ENCODE data around the gene TRPV3. TPM values are rescaled to one million over a fixed set of nuclear protein-coding genes. Genes with fewer than 3 reads are reported as not detected.
"Not testable (repeated sequence)": the region's sequence is repeated elsewhere in the genome, so short reads cannot be mapped to it uniquely, and the experiment has no call there.

The TRPV3 gene
- total and polyA plus RNA-seq, 2 donors: 0.80 to 5.1 TPM

DNA sequence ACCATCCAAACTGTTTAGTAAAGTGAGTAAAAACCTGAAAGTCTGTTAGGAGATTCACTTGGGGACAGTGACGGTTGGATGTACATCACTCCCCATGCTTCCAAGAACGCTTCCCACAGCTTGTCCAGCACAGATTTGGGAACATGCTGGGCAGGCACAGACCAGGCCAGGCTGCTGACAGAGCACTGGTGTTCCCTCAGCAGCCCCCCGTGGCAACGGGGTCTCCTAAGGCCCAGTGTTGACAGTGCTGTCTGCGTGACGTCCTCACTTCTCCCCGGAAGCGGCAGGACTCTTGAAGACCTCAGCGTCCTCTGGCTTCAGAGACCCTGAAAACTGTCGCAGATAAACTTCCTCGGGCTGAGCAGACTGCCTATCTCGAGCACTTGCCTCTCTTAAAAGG lies 8.9 kb upstream of the TRPV3 start:
- H3K27ac ChIP-seq (ENCODE audit: low read depth): no peak overlapping the region
- no peak for DNase-seq (ENCODE audit: extremely low spot score)
- WGBS: 94% methylated on average over 12 of the region's 12 CpGs

GRCh38 chr17:3565143-3565542 lies 7.5 kb upstream of the TRPV3 start:
- WGBS: 86% methylated on average over 4 of the region's 4 CpGs
- Histone ChIP-seq H3K4me1 (ENCODE audit: insufficient read depth) (no peaks in the 10 kb centered on the region), H3K27ac (ENCODE audit: low read depth) (no peak overlapping the region), H3K36me3 (ENCODE audit: insufficient read depth) (peaks cover 3% of the 10 kb centered on the region), H3K4me3 (ENCODE audit: low read depth, low read length) (no peak overlapping the region)
- DNase-seq (ENCODE audit: extremely low spot score): no peak

More for the DNA sequence above, 8.9 kb upstream of the TRPV3 start:
- H3K4me1 ChIP-seq (ENCODE audit: insufficient read depth): no peaks in the 10 kb centered on the region
- H3K4me3 ChIP-seq (ENCODE audit: low read depth, low read length): no peak overlapping the region
- H3K36me3 ChIP-seq (ENCODE audit: insufficient read depth): peaks cover 3% of the 10 kb centered on the region

DNA sequence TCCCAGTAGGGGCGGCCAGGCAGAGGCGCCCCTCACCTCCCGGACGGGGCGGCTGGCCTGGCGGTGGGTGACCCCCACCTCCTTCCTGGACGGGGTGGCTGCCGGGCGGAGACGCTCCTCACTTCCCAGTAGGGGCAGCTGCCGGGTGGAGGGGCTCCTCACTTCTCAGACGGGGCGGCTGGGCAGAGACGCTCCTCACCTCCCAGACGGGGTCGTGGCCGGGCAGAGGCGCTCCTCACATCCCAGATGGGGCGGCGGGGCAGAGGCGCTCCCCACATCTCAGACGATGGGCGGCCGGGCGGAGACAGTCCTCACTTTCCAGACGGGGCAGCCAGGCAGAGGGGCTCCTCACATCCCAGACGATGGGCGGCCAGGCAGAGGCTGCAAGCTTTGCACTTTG lies 6.6 kb upstream of the TRPV3 start:
- WGBS: 93% methylated on average over 28 of the region's 28 CpGs

GRCh38 chr17:3559270-3559645 lies 1.6 kb upstream of the TRPV3 start:
- no peak overlapping the region for H3K4me3 ChIP-seq (ENCODE audit: low read depth, low read length)
- no peak overlapping the region for H3K27ac ChIP-seq (ENCODE audit: low read depth)
- no peak for DNase-seq (ENCODE audit: extremely low spot score)
- H3K4me1 ChIP-seq (ENCODE audit: insufficient read depth): no peaks in the 10 kb centered on the region
- no peaks in the 10 kb centered on the region for H3K36me3 ChIP-seq (ENCODE audit: insufficient read depth)
- 90% methylated on average over 9 of the region's 9 CpGs for WGBS

More for the DNA sequence above, 6.6 kb upstream of the TRPV3 start:
- H3K27ac ChIP-seq (ENCODE audit: low read depth); H3K4me1 ChIP-seq (ENCODE audit: insufficient read depth); DNase-seq (ENCODE audit: extremely low spot score); H3K4me3 ChIP-seq (ENCODE audit: low read depth, low read length); H3K36me3 ChIP-seq (ENCODE audit: insufficient read depth): not testable (repeated sequence)

DNA sequence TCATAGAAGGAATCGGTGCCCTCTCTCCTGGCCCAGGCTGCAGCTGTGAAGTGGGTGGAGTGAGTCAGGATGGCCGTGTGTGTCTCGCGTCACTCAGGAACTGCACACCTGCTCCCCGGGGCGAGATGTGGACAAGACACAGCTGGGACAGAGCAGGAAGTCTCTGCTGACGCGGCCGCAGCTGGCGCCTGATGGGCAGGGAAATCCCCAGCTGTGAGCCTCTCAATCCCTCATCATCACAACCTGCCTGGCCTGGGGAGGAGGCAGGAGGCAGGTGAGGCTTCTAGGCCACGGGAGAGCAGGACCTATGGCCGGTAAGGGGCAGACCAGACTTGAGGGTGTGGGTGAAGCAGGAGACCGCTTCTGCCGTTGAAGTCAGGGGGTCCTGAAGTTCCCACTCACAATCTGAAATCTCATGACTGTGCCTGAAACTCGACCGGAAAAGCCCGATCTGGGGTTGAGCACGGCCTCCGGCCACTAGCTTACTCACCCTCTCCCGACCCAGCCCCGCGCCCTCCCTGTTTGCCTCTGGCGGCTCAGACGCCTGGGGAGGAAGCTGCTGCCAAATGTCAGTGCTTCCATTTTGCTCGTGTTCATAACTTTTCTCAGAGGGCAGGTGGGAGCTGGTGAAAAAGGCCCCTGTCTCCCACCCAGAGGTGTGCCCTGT lies 1.1 kb upstream of the TRPV3 start:
- no peaks in the 10 kb centered on the region for H3K4me1 ChIP-seq (ENCODE audit: insufficient read depth)
- H3K4me3 ChIP-seq (ENCODE audit: low read depth, low read length): no peak overlapping the region
- no peak for DNase-seq (ENCODE audit: extremely low spot score)
- no peaks in the 10 kb centered on the region for H3K36me3 ChIP-seq (ENCODE audit: insufficient read depth)
- H3K27ac ChIP-seq (ENCODE audit: low read depth): no peak overlapping the region
- 41% methylated on average over 25 of the region's 25 CpGs for WGBS

DNA sequence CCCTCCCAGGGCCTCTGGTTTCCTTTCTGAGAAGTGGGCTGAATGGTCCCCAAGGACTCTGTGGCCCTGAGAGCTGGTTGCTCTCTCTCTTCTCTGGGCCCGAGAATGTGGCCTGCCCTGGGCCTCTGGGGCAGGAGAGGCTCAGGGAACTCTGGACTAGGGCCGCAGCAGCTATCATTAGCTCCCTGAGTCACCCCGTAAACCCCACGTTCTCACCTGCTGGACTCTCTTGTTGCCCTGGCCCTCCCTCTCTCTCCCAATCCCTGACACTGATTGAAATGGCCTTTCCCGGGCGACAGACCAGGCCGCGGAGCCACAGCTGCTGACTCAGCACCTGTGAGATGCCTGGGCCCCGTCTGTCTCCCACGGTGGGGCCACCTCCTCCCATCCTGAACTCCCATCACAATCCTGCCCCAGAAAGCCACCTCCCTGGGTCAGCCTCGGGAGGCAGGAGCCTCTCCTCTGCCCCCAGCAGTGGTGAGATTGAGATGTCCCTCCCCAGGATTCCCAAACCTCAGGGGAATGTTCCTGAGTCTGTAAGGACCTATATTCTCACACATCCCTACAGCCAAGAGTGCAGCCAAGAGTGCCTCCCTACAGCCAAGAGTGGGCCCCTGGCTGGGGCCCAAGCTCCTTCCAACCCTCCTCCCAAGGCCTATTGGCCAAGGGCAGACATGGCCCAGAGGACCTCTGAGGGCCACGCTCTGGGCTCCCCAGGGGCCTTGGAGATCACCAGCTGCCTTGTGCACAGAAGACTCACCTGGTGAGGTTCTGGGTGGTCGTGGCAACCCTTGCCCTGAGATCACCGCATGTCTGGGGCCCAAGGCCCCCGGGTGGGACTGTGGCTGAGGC lies 470 bp downstream of the TRPV3 start:
- WGBS: 67% methylated on average over 15 of the region's 15 CpGs
- no peaks in the 10 kb centered on the region for H3K4me1 ChIP-seq (ENCODE audit: insufficient read depth)
- DNase-seq (ENCODE audit: extremely low spot score): no peak
- H3K27ac ChIP-seq (ENCODE audit: low read depth): no peak overlapping the region
- no peaks in the 10 kb centered on the region for H3K36me3 ChIP-seq (ENCODE audit: insufficient read depth)
- H3K4me3 ChIP-seq (ENCODE audit: low read depth, low read length): no peak overlapping the region

- WGBS: 91% methylated on average over 19 of the region's 19 CpGs
- H3K36me3 ChIP-seq (ENCODE audit: insufficient read depth): no peaks in the 10 kb centered on the region
- H3K27ac ChIP-seq (ENCODE audit: low read depth): no peak overlapping the region
- no peak overlapping the region for H3K4me3 ChIP-seq (ENCODE audit: low read depth, low read length)
- no peak for DNase-seq (ENCODE audit: extremely low spot score)
- no peaks in the 10 kb centered on the region for H3K4me1 ChIP-seq (ENCODE audit: insufficient read depth)
Observed at GRCh38 chr17:3556239-3556915, 1.2 kb downstream of the TRPV3 start.

- DNase-seq (ENCODE audit: extremely low spot score): no peak
- no peak overlapping the region for H3K4me3 ChIP-seq (ENCODE audit: low read depth, low read length)
- H3K36me3 ChIP-seq (ENCODE audit: insufficient read depth): no peaks in the 10 kb centered on the region
- no peak overlapping the region for H3K27ac ChIP-seq (ENCODE audit: low read depth)
- WGBS: 87% methylated on average over 10 of the region's 10 CpGs
- no peaks in the 10 kb centered on the region for H3K4me1 ChIP-seq (ENCODE audit: insufficient read depth)
Observed at GRCh38 chr17:3555189-3555796, 2.3 kb downstream of the TRPV3 start.

GRCh38 chr17:3554440-3554839 lies 3.2 kb downstream of the TRPV3 start:
- Histone ChIP-seq H3K4me1 (ENCODE audit: insufficient read depth) (no peaks in the 10 kb centered on the region), H3K36me3 (ENCODE audit: insufficient read depth) (no peaks in the 10 kb centered on the region), H3K27ac (ENCODE audit: low read depth) (no peak overlapping the region), H3K4me3 (ENCODE audit: low read depth, low read length) (no peak overlapping the region)
- 91% methylated on average over 13 of the region's 13 CpGs for WGBS
- no peak for DNase-seq (ENCODE audit: extremely low spot score)

GRCh38 chr17:3553419-3554401 lies 3.9 kb downstream of the TRPV3 start:
- 87% methylated on average over 21 of the region's 21 CpGs for WGBS
- no peak overlapping the region for H3K4me3 ChIP-seq (ENCODE audit: low read depth, low read length)
- no peak overlapping the region for H3K27ac ChIP-seq (ENCODE audit: low read depth)
- H3K4me1 ChIP-seq (ENCODE audit: insufficient read depth): no peaks in the 10 kb centered on the region
- DNase-seq (ENCODE audit: extremely low spot score): no peak
- no peaks in the 10 kb centered on the region for H3K36me3 ChIP-seq (ENCODE audit: insufficient read depth)

GRCh38 chr17:3552916-3553315 lies 4.7 kb downstream of the TRPV3 start:
- Histone ChIP-seq H3K4me1 (ENCODE audit: insufficient read depth) (no peaks in the 10 kb centered on the region), H3K27ac (ENCODE audit: low read depth) (no peak overlapping the region), H3K4me3 (ENCODE audit: low read depth, low read length) (no peak overlapping the region), H3K36me3 (ENCODE audit: insufficient read depth) (no peaks in the 10 kb centered on the region)
- DNase-seq (ENCODE audit: extremely low spot score): no peak
- WGBS: 89% methylated on average over 7 of the region's 7 CpGs

DNA sequence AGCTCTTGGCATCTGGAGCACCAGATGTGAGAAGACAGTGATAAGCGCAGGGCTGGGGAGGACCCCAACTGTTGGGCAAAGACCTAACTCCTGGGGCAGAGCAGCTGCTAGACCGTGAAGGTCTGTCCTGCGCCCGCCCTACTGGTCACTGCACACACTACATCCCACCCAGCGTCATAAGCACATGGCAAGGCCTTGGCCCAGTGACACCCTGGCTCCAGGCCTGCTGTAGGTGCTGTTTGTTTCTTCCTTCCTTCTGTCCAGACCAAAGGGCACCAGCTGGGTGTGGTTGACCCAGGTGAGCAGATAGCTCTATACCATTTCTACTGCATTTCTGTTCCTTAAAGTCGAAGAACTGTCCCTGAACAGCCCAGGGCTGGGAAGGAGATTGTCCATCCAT lies 6.4 kb downstream of the TRPV3 start:
- 89% methylated on average over 6 of the region's 6 CpGs for WGBS
- Histone ChIP-seq H3K27ac (ENCODE audit: low read depth) (no peak overlapping the region), H3K4me3 (ENCODE audit: low read depth, low read length) (no peak overlapping the region), H3K36me3 (ENCODE audit: insufficient read depth) (no peaks in the 10 kb centered on the region), H3K4me1 (ENCODE audit: insufficient read depth) (no peaks in the 10 kb centered on the region)
- DNase-seq (ENCODE audit: extremely low spot score): no peak

Measured in urinary bladder (tissue), 4 donors.